HUDEP-2 (cell line): ENCODE measurements around the gene CDKN1A.
"Not testable (repeated sequence)": the region's sequence is repeated elsewhere in the genome, so short reads cannot be mapped to it uniquely, and the experiment has no call there.

Experiments
- DNase-seq, 76 experiments: peaks; one replicate each; lab custom pipeline; 2025; ENCODE audit not compliant: unreplicated experiment in 76 of 76; lab: John Stamatoyannopoulos, UW

The CDKN1A gene

GRCh38 chr6:36678488-36679042 lies at the start of gene CDKN1A:
CDKN1A (plus strand) TSS chr6:36678714; CDS start chr6:36684102, 5,388 bp downstream.
- DNase-seq = peak in 69 of 76 experiments; percentile 23 to 90 (median 61)

- no peak for DNase-seq
These were observed 48.7 kb upstream of the CDKN1A start for GRCh38 chr6:36629784-36630183.

- no peak for DNase-seq
These were observed 47.0 kb upstream of the CDKN1A start for GRCh38 chr6:36631326-36632011.

- DNase-seq = no peak
These were observed 45.1 kb upstream of the CDKN1A start for GRCh38 chr6:36633370-36633769.

GRCh38 chr6:36633915-36634314 lies 44.6 kb upstream of the CDKN1A start:
- DNase-seq = peak in 15 of 76 experiments; percentile 9 to 62 (median 43)

- no peak for DNase-seq
These were observed 44.0 kb upstream of the CDKN1A start for GRCh38 chr6:36634317-36635108.

GRCh38 chr6:36636283-36636682 lies 42.2 kb upstream of the CDKN1A start:
- DNase-seq = no peak

- DNase-seq = no peak
These were observed 41.7 kb upstream of the CDKN1A start for GRCh38 chr6:36636687-36637418.

- DNase-seq = no peak
These were observed 39.9 kb upstream of the CDKN1A start for GRCh38 chr6:36638579-36638978.

- DNase-seq = no peak
These were observed 39.2 kb upstream of the CDKN1A start for GRCh38 chr6:36639171-36639808.

GRCh38 chr6:36641543-36641942 lies 37.0 kb upstream of the CDKN1A start:
- DNase-seq = no peak

GRCh38 chr6:36642913-36643817 lies 35.3 kb upstream of the CDKN1A start:
- no peak for DNase-seq

- no peak for DNase-seq
These were observed 34.5 kb upstream of the CDKN1A start for GRCh38 chr6:36643977-36644376.

- DNase-seq = no peak
These were observed 29.4 kb upstream of the CDKN1A start for GRCh38 chr6:36649086-36649485.

GRCh38 chr6:36649701-36650484 lies 28.6 kb upstream of the CDKN1A start:
- no peak for DNase-seq

GRCh38 chr6:36650848-36651478 lies 27.6 kb upstream of the CDKN1A start:
- no peak for DNase-seq

GRCh38 chr6:36651659-36652379 lies 26.7 kb upstream of the CDKN1A start:
- DNase-seq = no peak

GRCh38 chr6:36654469-36654868 lies 24.0 kb upstream of the CDKN1A start:
- DNase-seq = not testable (repeated sequence)
